Measurements from ENCODE around the gene FOXJ2.
"Not testable (repeated sequence)": the region's sequence is repeated elsewhere in the genome, so short reads cannot be mapped to it uniquely, and the experiment has no call there.

FOXJ2 gene

GRCh38 chr12:8058506-8058905 is 26.0 kb downstream of the FOXJ2 start:
- in situ Hi-C loops (cut with MboI; ENCODE audit: low sequenced_read_pairs): no loop called here

GRCh38 chr12:8064131-8064530 is 31.6 kb downstream of the FOXJ2 start:
- in situ Hi-C loops (cut with MboI; ENCODE audit: low sequenced_read_pairs): no loop called here

GRCh38 chr12:8065991-8066594 is 33.6 kb downstream of the FOXJ2 start, which contains the start of gene C3AR1:
TSS of gene C3AR1 (minus strand) at chr12:8066359. CDS start at chr12:8060185, 6,174 bp downstream.
- in situ Hi-C loops (cut with MboI; ENCODE audit: low sequenced_read_pairs): no loop called here

GRCh38 chr12:8069582-8069981 is 37.1 kb downstream of the FOXJ2 start:
- in situ Hi-C loops (cut with MboI; ENCODE audit: low sequenced_read_pairs): no loop called here

- in situ Hi-C loops (cut with MboI; ENCODE audit: low sequenced_read_pairs): not testable (repeated sequence)
Observed at GRCh38 chr12:8071820-8072219, 39.3 kb downstream of the FOXJ2 start.

GRCh38 chr12:8075935-8076334 is 43.4 kb downstream of the FOXJ2 start:
- in situ Hi-C loops (cut with MboI; ENCODE audit: low sequenced_read_pairs): no loop called here

- in situ Hi-C loops (cut with MboI; ENCODE audit: low sequenced_read_pairs): no loop called here
Observed at GRCh38 chr12:8076366-8076765, 43.9 kb downstream of the FOXJ2 start.

- in situ Hi-C loops (cut with MboI; ENCODE audit: low sequenced_read_pairs): no loop called here
Observed at GRCh38 chr12:8077207-8077606, 44.7 kb downstream of the FOXJ2 start.

- in situ Hi-C loops (cut with MboI; ENCODE audit: low sequenced_read_pairs): no loop called here
Observed at GRCh38 chr12:8078398-8078797, 45.9 kb downstream of the FOXJ2 start.

GRCh38 chr12:8078916-8079315 is 46.4 kb downstream of the FOXJ2 start:
- in situ Hi-C loops (cut with MboI; ENCODE audit: low sequenced_read_pairs): no loop called here

- in situ Hi-C loops (cut with MboI; ENCODE audit: low sequenced_read_pairs): no loop called here
Observed at GRCh38 chr12:8080120-8080519, 47.6 kb downstream of the FOXJ2 start.

- in situ Hi-C loops (cut with MboI; ENCODE audit: low sequenced_read_pairs): no loop called here
Observed at GRCh38 chr12:8081251-8081920, 48.9 kb downstream of the FOXJ2 start.

GRCh38 chr12:8082808-8083100 is 50.2 kb downstream of the FOXJ2 start:
- in situ Hi-C loops (cut with MboI; ENCODE audit: low sequenced_read_pairs): no loop called here

- in situ Hi-C loops (cut with MboI; ENCODE audit: low sequenced_read_pairs): not testable (repeated sequence)
Observed at GRCh38 chr12:8084351-8084750, 51.8 kb downstream of the FOXJ2 start.

GRCh38 chr12:8087666-8088065 is 55.1 kb downstream of the FOXJ2 start:
- in situ Hi-C loops (cut with MboI; ENCODE audit: low sequenced_read_pairs): no loop called here

GRCh38 chr12:8088574-8088973 is 56.1 kb downstream of the FOXJ2 start:
- in situ Hi-C loops (cut with MboI; ENCODE audit: low sequenced_read_pairs): no loop called here

- in situ Hi-C loops (cut with MboI; ENCODE audit: low sequenced_read_pairs): not testable (repeated sequence)
Observed at GRCh38 chr12:8089277-8089676, 56.8 kb downstream of the FOXJ2 start.

GRCh38 chr12:8089716-8090115 is 57.2 kb downstream of the FOXJ2 start:
- in situ Hi-C loops (cut with MboI; ENCODE audit: low sequenced_read_pairs): no loop called here

- in situ Hi-C loops (cut with MboI; ENCODE audit: low sequenced_read_pairs): no loop called here
Observed at GRCh38 chr12:8093291-8093690, 60.8 kb downstream of the FOXJ2 start.

- in situ Hi-C loops (cut with MboI; ENCODE audit: low sequenced_read_pairs): no loop called here
Observed at GRCh38 chr12:8096281-8096915, 63.9 kb downstream of the FOXJ2 start.

GRCh38 chr12:8099235-8099634 is 66.7 kb downstream of the FOXJ2 start:
- in situ Hi-C loops (cut with MboI; ENCODE audit: low sequenced_read_pairs): no loop called here

Measured in HL-60/S4 treated with retinoic acid at 250 ng/mL for 4 days and 3 days (cell line).